Stromal cell of bone marrow (primary cell): ENCODE measurements around the gene WNK1.
A peak's percentile ranks its signal among the peaks of the same experiment; 100 is the strongest.
"Not testable (repeated sequence)": the region's sequence is repeated elsewhere in the genome, so short reads cannot be mapped to it uniquely, and the experiment has no call there.

Experiments used
- DNase-seq: peaks from one replicate; pipeline ENCODE4 v3.0.0-alpha.2; 2012; ENCODE audit warnings: low read depth

WNK1 gene

DNA sequence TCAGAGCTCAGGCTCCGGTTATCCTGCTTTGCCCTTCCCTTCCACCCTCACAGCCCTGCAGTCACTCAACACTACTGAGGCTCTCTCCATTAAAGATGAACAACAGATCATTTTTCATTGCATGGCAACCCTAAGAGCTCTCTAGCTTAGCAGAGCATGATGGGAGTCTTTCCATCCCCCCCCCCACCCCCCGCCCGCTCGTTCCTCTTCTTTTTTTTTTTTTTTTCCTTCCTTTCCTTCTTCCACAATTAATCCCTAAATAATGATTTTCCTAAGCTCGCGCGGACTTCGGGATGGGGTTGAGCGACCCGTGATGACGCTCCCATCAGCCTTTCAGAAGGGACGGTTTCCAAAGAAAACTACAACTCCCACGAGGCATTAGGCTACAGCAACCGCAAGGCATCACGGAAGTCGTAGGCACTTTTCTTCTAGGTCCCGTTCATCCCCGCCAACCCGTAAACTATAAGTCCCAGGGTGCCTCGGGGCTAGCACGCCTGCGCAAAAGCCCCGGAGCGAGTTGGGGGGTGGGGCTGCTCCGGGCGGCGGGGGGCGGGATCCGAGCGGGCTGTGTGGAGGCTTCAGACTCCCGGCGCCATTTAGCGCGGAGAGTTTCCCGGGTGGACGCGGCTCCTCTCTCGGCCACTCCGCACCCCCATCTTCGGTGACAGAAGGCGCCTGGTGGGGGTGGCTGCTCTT, at the start of gene WNK1:
Gene WNK1, plus strand, starts transcription at position 581 of the 696 bp plus-strand sequence. CDS start 987 bp downstream, outside the sequence.
- DNase-seq = peak; percentile 99

DNA sequence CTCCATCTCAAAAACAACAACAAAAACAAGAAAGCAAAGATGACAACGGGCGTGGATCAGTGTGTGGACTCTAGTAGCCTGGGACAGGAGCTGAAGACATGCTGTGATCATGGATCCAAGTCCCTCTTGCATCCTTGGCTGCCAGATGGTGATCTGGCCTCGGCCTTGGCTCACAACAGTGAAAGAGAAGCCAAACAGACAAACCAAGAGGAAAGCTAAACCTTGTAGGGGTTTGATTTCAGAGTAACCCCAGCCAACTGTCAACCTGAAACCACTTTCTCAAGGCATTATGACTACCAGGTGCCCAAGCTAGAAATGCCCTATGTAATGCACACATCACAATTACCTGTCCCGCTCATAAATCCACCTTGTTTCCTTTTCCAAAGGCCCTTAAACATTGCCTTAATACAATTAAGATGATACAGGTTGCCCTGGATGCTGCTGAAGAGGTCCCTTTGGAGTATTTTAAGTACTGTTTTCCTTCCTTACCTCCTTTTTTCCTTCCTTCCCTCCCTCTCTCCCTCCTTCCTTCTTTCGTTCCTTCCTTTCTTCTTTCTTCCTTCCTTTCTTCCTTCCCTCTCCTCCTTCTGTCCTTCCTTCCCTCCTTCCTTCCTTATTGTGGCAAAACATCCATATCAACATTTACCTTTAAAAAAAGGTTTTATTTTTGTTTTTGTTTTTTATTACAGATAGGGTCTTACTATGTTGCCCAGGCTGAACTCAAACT, 47.7 kb upstream of the WNK1 start:
- DNase-seq = no peak

DNA sequence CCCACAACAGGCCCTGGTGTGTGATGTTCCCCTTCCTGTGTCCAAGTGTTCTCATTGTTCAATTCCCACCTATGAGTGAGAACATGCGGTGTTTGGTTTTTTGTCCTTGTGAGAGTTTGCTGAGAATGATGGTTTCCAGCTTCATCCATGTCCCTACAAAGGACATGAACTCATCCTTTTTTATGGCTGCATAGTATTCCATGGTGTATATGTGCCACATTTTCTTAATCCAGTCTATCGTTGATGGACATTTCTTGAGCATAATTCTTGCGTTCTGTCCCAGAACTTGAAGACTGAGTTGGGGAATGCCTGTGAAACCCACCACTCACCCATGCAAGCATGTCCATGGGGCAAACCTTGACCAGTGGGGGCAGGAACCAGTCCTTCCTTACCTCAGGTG, 44.3 kb upstream of the WNK1 start:
- not testable (repeated sequence) for DNase-seq

GRCh38 chr12:709455-710020, 42.8 kb upstream of the WNK1 start:
- no peak for DNase-seq

GRCh38 chr12:712172-712863, 40.1 kb upstream of the WNK1 start:
- no peak for DNase-seq

DNA sequence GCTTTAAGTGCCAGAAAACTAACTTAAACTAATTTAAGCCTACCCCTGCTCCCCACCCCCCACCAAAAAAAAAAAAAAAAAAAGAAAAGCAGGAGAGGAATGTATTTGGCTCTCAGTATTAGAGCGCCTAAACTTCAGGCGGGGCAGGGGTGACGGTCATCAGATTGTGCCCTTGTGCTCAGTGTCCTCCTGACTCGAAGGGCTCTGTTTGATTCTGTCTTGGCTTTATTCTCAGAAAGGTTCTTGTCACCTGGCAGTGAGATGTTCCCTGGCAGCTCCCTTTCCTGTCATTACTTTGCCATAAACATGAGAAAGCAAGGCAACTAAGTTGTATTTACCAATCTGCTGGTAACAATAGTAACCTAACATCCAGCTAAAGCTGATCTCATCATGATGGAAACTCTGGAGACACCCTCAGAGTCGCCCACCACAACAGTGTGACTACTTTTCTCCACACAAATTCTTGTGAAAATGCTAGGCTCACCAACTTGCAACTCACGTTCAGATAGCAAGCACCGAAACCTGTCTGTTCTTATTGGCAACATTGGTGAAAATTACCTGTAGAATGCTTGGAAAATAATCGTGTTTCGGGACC, 39.0 kb upstream of the WNK1 start:
- no peak for DNase-seq

DNA sequence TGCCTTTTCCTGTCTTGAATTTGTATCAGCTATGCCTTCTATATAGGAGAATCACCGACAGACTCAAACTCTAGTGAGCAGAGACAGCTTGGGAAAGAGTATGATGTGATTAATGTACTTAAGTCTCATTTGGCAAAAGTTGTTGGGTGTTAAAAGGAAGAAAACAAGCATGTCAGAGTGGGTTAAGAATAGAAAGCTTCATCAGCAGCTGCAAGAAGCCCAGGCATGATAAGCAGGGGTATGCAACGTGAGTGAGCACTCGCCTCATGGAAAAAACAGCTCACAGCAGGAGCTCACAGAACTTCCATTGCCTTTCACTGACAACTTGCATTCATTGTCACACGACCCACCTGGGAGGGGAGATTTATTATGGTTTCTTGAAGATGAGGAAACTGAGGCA, 35.9 kb upstream of the WNK1 start:
- DNase-seq = no peak

DNA sequence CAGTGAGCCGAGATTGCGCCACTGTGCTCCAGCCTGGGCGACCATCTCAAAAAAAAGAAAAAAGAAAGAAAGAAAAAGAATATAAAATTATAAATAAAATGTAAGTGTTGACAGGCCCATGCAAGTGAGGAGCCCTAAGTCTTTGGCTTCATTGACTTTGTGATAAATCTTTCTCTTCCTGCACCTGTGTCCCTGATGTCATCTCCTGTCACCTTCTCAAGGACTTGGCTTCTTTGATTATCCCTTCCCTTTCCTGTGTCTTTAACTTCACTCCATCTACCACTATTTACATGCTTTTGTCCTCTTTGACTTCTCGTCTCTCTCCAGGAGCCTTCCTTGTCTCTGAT, 33.6 kb upstream of the WNK1 start:
- DNase-seq = no peak

DNA sequence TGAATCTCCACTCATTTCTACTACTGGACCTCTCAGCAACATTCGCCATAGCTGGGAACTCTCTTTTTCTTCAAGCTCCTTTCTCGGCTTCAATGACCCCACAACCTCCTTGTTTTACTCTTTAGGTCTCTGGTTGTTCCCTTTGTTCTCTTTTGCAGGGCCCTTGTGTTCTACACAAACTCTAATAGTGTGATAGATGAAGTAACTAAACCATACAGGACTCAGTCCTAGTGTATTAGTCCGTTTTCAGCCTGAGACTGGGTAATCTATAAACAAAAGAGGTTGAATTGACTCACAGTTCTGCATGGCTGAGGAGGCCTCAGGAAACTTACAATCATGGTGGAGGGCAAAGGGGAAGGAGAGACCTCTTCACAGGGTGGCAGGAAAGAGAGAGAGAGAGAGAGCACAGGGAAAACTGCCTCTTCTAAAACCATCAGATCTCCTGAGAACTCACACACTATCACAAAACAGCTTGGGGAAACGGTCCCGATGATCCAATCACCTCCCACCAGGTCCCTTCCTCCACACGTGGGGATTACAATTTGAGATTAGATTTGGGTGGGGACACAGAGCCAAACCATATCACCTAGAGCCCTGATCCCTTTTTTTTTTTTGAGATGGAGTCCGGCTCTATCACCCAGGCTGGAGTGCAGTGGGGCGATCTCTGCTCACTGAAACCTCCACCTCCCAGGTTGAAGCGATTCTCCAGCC, 32.0 kb upstream of the WNK1 start:
- DNase-seq = no peak

DNA sequence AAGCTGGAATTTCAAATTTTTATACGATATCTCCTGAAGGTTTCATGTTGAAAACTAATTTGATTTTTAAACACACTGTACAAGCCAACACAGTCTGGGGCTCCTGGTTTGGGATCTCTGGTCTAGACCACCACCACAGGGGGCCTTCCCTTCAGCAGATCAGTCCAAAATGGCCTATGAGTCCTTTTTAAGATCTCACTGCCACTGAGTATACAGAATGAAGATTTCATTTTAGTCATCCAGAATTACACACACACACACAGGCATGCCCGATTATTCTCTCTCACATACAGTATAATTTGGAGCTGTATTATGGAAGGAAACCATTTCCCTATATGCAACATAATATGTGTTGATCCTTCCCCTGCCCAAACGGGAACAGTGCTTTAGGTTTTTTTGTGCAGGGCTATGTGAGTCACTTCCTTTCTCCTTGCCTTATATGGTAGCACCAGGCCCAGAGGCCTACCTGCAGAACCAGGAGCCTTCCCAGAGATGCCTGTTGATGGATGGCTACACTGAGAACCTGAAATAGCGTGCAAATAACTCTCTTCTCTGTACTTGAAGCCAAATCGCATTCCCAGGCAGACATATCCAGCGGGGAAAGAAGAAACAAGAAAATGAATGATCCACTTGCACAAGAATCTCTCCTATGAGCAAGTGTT, 28.1 kb upstream of the WNK1 start:
- no peak for DNase-seq

- no peak for DNase-seq
These were observed 27.3 kb upstream of the WNK1 start for GRCh38 chr12:725076-725475.

GRCh38 chr12:726281-727140, 25.9 kb upstream of the WNK1 start:
- DNase-seq = no peak

DNA sequence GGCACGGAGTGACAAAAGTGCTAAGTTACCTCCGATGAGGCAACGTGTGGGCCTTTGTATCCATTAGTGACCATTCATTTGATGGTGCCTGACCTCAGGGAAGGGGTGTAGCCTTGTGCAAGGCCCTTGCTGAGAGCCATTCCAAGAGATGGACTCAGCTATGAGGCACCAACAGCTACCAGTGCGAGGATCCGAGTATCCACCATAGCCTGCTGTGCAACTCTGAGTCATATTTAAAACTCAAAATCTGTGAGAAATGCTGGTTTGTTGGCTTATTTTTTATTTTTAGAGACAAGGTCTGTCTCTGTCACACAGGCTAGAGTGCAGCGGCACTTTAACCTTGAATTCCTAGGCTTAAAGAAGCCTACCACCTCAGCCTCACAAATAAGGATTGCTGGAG, 25.1 kb upstream of the WNK1 start:
- DNase-seq = no peak

- no peak for DNase-seq
These were observed 23.6 kb upstream of the WNK1 start for GRCh38 chr12:728781-729180.

DNA sequence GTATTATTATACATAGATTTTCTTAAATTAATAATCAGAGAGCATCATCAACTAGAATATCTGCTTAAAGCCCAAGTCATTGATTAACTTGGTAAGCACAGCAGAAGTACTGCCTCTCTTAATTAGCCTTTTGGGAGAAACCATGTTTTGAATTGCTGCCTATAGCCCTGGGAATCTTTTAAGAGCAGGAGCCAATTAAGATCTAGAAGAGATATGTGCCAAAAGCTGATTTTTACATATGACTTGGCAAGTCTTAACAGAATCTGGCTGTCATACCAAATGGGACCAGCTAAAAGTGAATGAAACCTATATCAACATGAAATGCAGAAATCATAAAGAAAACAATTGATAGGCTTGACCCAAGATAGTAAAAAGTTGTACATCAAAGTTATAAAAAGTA, 23.2 kb upstream of the WNK1 start:
- DNase-seq = no peak

DNA sequence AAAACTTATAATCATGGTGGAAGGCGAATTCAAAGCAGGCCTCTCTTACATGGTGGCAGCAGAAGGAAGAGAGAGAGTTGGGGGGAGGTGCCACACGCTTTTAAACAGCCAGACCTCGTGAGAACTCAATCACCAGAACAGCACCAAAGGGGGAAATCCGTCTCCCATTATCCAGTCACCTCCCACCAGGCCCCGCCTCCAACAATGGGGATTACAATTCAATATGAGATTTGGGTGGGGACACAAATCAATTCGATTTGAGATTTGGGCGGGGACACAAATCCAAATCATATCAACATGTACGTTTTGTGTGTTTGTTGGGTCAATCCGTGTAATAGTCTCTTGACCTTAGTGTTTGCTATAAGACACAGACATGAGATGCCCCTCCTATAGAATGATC, 21.8 kb upstream of the WNK1 start:
- no peak for DNase-seq

DNA sequence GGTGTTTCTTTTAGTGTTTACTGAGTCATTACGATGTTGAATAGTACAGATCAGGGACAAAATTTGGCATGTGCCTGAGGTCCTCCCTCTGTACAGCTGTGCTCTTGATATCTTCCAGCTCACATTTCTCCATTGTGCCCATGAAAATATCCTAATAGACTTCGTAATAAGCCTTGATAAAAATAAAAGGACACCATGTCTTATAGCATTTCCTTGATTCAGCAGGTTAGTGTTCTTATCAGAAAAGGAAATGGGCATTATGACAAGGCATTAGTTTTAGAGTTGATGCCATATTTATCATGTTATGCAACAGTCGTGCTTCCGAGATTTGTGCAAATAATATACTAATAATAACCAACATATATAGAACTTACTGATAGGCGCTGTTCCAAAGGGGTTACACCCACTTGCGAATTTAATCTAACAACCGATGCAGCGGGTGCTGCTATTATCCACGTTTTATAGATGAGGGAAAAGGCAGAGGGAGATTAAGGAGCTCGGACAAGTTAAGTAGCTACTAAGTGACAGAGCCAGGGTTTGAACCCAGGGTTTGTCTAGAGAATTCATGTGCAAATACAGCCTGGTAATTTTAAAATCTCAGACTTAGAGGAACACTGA, 15.1 kb upstream of the WNK1 start:
- no peak for DNase-seq

- DNase-seq = no peak
These were observed 13.7 kb upstream of the WNK1 start for GRCh38 chr12:738712-739111.

- DNase-seq = no peak
These were observed 13.0 kb upstream of the WNK1 start for GRCh38 chr12:739349-739748.

DNA sequence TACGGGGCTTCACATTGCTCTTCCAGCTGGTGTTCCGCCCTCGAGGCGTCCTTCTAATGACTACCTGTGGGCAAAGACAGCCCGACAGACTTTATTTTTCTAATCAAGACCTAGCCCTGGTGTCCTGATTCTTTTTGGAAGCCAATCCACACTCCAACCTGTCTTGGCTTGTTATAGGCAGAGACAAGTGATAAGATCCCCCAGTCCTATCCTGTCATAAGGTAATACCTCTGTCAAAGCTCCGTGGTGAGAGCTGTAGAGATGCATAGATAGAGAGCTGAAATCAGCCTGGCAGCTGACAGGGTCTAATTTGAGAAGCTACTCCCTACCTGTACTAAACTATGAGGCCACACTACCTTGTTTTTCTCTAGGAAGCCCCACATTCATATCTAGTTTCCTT, 11.5 kb upstream of the WNK1 start:
- no peak for DNase-seq
